Stimulated activated CD4-positive, alpha-beta T cell treated with anti-CD3 and anti-CD28 coated beads, Interleukin-2, amount 100 ng/mL, for 4 hours (primary cell): ENCODE results near the gene GALNT10.

Experiments
- DNase-seq: peaks from one replicate; pipeline ENCODE4 v3.0.0-alpha.2; 2020; ENCODE audit warnings: low read depth

Gene GALNT10

GRCh38 chr5:154179846-154180710 lies 10.5 kb upstream of the GALNT10 start:
- no peak for DNase-seq

- no peak for DNase-seq
Observed at GRCh38 chr5:154181161-154181560, 9.4 kb upstream of the GALNT10 start.

- no peak for DNase-seq
Observed at GRCh38 chr5:154189256-154189818, 1.2 kb upstream of the GALNT10 start.

GRCh38 chr5:154189819-154190594 lies 526 bp upstream of the GALNT10 start:
- peak; percentile 58 for DNase-seq

GRCh38 chr5:154191467-154192261 lies 1.1 kb downstream of the GALNT10 start:
- no peak for DNase-seq

- DNase-seq: no peak
Observed at GRCh38 chr5:154193283-154193682, 2.8 kb downstream of the GALNT10 start.

- DNase-seq: no peak
Observed at GRCh38 chr5:154193701-154194121, 3.2 kb downstream of the GALNT10 start.

GRCh38 chr5:154194345-154195329 lies 4.1 kb downstream of the GALNT10 start:
- DNase-seq: no peak

GRCh38 chr5:154196281-154196680 lies 5.7 kb downstream of the GALNT10 start:
- no peak for DNase-seq

GRCh38 chr5:154196955-154197652 lies 6.6 kb downstream of the GALNT10 start:
- no peak for DNase-seq

- DNase-seq: peak; percentile 32
Observed at GRCh38 chr5:154197801-154198491, 7.4 kb downstream of the GALNT10 start.

- no peak for DNase-seq
Observed at GRCh38 chr5:154198611-154199230, 8.2 kb downstream of the GALNT10 start.

GRCh38 chr5:154199263-154199662 lies 8.7 kb downstream of the GALNT10 start:
- DNase-seq: no peak

- DNase-seq: no peak
Observed at GRCh38 chr5:154199671-154200220, 9.2 kb downstream of the GALNT10 start.

GRCh38 chr5:154200221-154200620 lies 9.7 kb downstream of the GALNT10 start:
- no peak for DNase-seq

- no peak for DNase-seq
Observed at GRCh38 chr5:154201108-154201769, 10.7 kb downstream of the GALNT10 start.

GRCh38 chr5:154202379-154203260 lies 12.1 kb downstream of the GALNT10 start:
- DNase-seq: peak; percentile 50
